IMR-90 (cell line): ENCODE results near the gene CLTCL1.

Source experiments
- CEBPB ChIP-seq: IDR thresholded peaks from 2 replicates; pipeline ENCODE4 v1.6.1; 2012; ENCODE audit warnings: low read depth, low read length, improper control_type of control experiment
- ELK1 ChIP-seq: fragments of 150-350 bp; IDR thresholded peaks from 2 replicates; pipeline ENCODE4 v1.6.1; 2016; ENCODE audit warnings: low read depth, mild to moderate bottlenecking, low read length, moderate library complexity, borderline replicate concordance
- MAZ ChIP-seq: IDR thresholded peaks from 2 replicates; pipeline ENCODE4 v1.6.1; 2012; ENCODE audit warnings: low read depth, mild to moderate bottlenecking, low read length, improper control_type of control experiment, moderate library complexity, borderline replicate concordance
- MXI1 ChIP-seq: IDR thresholded peaks from 2 replicates; pipeline ENCODE4 v1.6.1; 2012; ENCODE audit warnings: low read depth, mild to moderate bottlenecking, low read length, moderate library complexity, borderline replicate concordance
- NFE2L2 ChIP-seq: fragments of 150-350 bp; IDR thresholded peaks from 2 replicates; pipeline ENCODE4 v1.6.1; 2016; ENCODE audit warnings: low read depth, mild to moderate bottlenecking, low read length
- POLR2A ChIP-seq: IDR thresholded peaks from 2 replicates; pipeline ENCODE4 v1.6.1; 2012; ENCODE audit warnings: mild to moderate bottlenecking, low read depth, low read length
- RAD21 ChIP-seq: IDR thresholded peaks from 2 replicates; pipeline ENCODE4 v1.6.1; 2012; ENCODE audit warnings: low read length, improper control_type of control experiment
- RFX5 ChIP-seq: IDR thresholded peaks from 2 replicates; pipeline ENCODE4 v1.8.0; 2012; ENCODE audit warnings: low read depth, mild to moderate bottlenecking, low read length, moderate library complexity
- SMC3 ChIP-seq: fragments of 150-350 bp; IDR thresholded peaks from 2 replicates; pipeline ENCODE4 v1.6.1; 2016; ENCODE audit warnings: low read depth, mild to moderate bottlenecking, antibody characterized with exemption, low read length, moderate library complexity
- TF ChIP-seq, protein P1 (sequence below): conservative IDR thresholded peaks from 2 replicates; pipeline ENCODE4 v1.5.1; 2012; ENCODE audit warnings: mild to moderate bottlenecking, low read depth, low read length, improper control_type of control experiment
- TF ChIP-seq, protein P2 (sequence below): fragments of 150-350 bp; IDR thresholded peaks from 2 replicates; pipeline ENCODE4 v1.6.1; 2017; ENCODE audit warnings: mild to moderate bottlenecking, antibody characterized with exemption, low read length, low read depth

DNA sequence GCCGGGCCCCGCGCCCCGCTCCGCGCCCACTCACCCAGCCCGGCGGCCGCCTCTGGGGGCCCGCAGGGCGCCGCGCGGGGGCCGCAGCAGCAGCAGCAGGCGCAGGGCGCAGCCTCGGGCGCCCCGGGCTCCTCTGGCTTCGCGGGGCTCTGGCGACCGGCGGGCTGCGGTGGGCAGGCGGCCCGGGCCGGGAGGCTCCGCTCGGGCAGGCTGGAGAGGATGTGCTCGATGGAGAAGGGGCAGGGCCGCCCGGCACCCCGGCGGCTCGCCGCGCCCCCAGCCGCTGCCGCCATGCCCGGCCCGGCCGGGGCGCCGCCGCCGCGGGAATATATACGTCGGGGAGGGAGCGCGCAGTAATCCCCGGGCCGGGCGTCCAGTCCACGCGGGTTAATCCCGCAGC, 141.5 kb downstream of the CLTCL1 start, which contains the start of gene GSC2:
- TF ChIP-seq POLR2A, result no peak
- TF ChIP-seq, protein P1, sequence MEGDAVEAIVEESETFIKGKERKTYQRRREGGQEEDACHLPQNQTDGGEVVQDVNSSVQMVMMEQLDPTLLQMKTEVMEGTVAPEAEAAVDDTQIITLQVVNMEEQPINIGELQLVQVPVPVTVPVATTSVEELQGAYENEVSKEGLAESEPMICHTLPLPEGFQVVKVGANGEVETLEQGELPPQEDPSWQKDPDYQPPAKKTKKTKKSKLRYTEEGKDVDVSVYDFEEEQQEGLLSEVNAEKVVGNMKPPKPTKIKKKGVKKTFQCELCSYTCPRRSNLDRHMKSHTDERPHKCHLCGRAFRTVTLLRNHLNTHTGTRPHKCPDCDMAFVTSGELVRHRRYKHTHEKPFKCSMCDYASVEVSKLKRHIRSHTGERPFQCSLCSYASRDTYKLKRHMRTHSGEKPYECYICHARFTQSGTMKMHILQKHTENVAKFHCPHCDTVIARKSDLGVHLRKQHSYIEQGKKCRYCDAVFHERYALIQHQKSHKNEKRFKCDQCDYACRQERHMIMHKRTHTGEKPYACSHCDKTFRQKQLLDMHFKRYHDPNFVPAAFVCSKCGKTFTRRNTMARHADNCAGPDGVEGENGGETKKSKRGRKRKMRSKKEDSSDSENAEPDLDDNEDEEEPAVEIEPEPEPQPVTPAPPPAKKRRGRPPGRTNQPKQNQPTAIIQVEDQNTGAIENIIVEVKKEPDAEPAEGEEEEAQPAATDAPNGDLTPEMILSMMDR, result no peak
- no peak for TF ChIP-seq CEBPB
- no peak for TF ChIP-seq NFE2L2
- no peak for TF ChIP-seq MXI1
- no peak for TF ChIP-seq SMC3
- no peak for TF ChIP-seq ELK1
- TF ChIP-seq RFX5, result no peak
- TF ChIP-seq, protein P2, sequence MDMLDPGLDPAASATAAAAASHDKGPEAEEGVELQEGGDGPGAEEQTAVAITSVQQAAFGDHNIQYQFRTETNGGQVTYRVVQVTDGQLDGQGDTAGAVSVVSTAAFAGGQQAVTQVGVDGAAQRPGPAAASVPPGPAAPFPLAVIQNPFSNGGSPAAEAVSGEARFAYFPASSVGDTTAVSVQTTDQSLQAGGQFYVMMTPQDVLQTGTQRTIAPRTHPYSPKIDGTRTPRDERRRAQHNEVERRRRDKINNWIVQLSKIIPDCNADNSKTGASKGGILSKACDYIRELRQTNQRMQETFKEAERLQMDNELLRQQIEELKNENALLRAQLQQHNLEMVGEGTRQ, result no peak
- no peak for TF ChIP-seq MAZ
- no peak for TF ChIP-seq RAD21
